Hematopoietic multipotent progenitor cell treated with erythropoietin and hydrocortisone succinate and interleukin-3 and kit ligand, for 17 days (in vitro differentiated cells): ENCODE measurements around the gene ATP9A.

Experiments
- DNase-seq: peaks from one replicate; pipeline ENCODE4 v3.0.0-alpha.2; 2015; ENCODE audit warnings: low spot score

ATP9A gene

DNA sequence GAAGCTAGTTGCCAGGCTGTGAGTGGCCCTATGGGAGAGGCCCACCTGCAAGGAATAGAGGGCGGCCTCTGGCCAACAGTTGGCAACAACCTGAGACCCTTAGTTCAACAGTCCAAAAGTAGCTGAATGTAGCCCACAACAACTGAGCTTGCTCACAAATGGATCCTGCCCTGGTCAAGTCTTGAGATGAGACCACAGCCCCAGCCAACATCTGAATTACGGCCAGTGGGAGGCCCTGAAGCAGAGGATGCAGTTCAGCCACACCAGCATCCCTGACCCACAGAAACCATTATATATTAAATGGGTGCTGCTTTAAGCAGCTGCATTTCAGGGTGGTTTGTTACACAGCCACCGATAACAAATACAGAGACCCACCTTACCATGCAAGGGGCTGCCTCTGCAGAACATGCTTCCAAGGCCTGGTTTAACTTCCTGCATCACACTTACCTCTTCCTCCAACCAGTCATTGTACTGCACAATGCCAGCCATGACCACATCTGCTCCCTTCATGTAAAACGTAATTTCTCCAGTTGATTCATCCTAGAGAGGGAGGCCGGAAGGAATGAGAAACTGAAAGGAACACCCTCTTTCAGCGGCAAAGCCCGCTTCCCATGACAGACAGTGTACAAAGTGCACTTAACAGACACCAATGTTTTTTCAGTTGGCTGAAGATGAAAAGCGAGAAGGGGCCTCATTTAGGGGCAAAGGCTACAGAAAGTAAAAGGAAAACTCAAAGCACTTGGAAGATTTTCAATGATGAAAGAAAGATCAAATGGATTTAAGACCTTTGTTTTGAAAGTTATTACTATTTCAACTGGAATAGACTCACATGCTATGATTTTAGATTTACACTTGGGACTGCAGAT, 139.4 kb downstream of the ATP9A start:
- no peak for DNase-seq

DNA sequence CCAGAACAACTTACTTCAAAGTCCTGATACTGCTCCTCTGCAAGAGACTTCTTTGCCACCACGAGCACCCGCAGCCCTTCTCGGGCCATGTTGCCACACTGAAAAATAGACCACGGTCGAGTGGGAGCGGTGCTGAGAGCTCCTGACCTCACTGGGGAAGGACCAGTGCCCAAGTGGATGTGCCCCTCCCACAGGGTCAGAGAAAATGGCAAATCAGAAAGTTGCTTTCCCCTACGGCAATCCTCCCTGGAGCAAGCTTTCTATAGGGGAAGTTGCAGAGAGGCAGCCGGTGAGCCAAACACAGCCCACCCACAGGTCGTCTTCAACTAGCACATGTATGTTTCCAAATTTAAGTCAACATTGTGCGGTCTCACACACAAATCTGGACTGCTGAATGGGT, 140.6 kb downstream of the ATP9A start:
- no peak for DNase-seq

DNA sequence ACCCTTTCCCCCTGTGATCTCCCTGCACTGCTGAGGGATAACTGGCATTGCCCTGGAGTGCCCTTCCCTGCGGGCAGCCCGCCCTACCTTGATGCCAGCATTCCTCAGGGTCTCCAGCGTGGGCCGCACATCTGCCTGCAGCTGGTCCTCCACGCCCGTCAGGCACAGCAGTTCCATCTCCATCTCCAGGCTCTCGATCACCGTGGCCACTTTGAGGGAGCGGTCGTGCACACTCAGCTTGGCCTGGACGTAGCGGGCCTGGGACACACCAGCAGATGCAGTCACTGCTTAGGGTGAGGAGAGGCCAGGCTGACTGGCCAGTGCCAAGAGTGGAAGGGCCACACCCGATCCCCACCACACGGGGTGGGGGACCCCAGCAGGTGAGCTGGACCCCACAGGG, 143.1 kb downstream of the ATP9A start:
- no peak for DNase-seq

DNA sequence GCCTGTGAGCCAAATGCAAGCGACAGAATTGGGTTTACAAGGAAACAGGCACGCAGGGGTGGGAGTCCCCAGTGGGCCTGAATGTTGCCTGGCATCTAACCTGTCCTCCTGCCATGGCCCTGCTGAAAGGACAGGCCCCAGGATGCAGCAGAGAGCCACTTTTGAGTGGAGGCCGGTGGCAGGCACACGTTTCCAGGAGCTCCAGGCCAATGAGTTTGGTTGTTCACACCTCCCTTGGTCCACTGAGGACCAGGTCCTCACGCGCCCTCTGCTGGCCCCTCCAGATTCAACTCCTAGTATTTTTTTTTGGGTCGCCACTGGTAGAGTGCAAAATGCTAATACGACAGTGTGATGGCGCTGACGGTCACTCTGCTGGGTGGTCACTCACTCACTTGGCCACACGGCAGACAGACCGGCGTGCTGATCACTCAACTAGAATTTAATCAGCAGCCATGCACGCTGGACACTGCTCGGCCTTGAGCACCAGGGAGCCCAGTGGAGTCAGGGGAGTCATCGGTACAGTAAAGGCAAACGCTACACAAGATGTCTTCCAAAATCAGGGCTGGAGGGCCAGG, 143.9 kb downstream of the ATP9A start:
- peak; percentile 47 for DNase-seq

DNA sequence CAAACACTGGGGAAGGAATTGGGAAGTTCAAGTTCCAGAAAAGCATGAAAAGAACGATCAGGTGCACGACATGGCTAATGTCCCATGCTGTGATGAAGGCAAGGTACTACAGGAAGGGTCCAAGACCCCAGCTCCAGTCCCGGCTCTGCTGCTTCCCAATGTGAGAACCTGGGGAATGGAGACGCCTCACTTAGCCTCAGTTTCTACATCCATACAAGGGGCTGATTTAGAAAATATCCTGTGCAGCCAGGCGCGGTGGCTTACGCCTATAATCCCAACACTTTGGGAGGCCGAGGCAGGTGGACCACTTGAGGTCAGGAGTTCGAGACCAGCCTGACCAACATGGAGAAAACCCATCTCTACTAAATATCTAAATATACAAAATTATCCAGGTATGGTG, 144.9 kb downstream of the ATP9A start:
- no peak for DNase-seq

DNA sequence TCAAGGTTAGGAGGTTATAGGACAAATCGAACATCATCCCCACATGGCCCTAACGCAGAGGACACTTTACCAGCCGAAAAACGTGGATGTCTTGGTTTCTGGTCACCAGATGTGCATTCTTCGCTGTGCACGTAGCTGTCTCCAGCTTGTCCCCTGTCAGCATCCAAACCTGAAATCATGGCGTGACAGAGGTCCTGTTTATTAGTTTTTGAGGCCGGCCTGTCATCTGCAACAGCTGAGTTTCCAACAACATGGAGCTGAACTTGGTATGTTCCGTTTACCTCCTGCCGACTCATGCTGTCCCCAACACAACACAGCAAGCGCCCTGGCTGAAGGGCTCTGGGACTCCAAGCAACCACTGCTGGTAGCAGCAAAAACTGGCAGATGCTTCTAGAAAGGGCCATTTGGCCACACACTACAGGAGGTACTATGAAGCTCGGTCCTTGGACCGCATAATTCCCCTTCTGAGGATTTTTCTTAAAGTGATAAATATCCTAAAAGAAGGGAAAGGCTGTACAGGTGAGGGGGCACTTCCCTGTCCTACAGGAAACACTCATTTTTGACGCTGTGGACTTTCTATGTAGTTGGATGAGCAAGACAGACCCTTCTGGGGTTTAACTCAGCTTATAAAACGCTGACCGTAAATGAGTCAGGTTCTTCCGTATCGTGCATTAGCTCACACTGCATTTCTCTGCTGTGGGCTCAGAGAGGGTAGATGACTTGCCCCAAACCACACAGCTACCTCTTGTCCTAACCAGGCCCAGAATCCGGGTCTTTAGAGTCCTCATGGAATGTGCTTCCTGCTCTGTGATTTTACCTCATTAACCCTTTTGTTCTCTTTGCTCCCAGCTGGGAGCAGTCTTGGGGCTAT, 146.0 kb downstream of the ATP9A start:
- DNase-seq: no peak

DNA sequence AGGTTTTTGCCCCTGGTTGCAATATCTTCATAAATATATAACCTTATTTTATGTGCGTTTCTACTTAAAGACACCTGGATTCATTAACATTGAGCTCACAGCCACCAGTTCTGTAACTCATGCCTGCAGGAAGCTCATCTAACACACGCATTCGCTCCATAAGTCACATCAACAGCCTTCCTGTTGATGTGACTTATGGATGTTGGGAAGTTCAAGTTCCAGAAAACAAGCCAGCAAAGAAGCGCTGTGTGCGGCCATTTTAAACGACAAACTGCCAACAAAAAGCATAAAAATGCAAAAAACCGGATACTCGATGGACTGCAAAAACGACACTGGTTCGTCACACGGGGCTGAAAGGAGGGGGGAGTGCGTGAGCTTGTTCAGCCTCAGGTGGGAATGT, 147.8 kb downstream of the ATP9A start:
- no peak for DNase-seq

DNA sequence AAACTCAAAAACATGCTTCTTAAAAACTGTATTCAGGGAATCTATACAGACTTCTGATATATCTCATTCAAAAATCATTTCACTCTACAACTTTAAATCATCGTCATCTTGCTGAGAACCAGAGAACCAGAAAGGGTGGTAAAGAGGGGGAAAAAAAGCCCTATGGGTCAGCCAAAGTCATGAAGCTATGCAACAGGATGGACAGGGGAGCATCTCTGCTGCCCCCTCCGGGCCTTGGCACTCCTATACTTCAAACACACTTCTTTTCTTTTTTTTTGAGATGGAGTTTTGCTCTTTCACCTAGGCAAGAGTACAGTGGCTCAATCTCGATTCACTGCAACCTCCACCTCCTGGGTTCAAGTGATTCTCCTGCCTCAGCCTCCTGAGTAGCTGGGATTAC, 152.1 kb downstream of the ATP9A start:
- no peak for DNase-seq

DNA sequence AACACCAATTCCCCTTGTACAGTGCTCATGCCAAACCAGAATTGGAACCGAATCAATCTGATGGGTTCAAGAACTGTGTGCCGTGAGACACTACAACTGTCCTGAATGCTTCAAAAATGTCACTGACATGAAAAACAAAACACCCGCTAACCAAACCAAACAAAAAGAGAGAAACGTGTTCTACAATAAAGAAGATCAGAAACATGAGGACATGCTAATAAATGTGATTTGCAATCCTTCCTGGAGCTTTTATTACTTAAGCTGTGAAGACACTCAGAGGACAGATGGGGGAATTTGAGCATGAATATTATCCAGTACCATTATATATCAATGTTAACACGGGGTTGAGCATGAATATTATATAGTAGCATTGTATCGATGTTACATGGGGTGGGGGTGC, 153.5 kb downstream of the ATP9A start:
- DNase-seq: no peak

DNA sequence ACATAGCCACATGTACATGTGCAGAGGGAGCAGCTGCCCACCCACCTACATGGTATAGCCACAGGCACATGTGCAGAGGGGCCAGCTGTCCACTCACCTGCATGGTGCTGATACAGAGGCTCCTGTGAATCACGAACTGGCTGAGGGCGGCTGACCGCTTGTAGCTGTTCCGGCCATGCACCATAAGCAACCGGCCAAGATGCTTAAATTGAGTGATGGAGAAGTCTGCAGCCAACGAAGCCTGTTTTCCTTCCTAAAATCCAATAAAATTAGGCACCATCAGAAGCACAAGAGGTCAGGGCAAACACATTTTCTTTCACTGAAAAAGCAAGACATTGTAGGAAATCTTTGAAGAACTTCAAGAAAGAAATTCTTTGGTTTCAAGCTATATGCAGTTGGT, 154.6 kb downstream of the ATP9A start:
- DNase-seq: no peak

DNA sequence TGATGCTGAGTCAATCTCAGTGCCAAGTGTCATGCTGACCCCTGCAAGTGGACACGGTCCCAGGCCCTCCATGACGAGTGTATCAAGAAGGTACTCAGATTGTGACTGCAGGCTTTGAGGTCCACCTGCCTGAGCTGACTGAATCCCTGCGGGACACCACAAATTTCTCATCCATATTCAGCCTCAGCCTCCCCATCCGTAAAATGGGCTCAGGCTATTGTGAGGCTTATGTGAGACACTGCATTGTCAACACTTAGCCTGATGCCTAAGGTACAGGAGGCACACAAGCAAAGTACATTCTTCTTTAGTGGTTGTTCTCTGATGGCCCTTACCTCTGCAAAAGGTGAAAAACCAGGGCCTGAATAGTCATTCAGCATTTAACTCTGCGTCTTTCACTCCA, 155.3 kb downstream of the ATP9A start:
- DNase-seq: no peak

DNA sequence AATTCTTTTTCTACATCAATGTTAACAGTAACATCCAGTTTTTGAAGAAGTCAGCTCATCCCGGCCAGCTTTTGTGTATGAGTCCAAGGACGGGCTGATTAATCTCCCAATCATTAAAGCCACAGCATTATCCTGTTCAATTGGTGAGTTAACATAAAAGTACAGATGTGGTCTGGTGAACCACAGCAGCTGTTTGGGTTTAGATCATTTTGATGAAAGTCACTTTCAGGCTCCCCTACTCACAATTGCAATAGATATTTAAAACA, 156.6 kb downstream of the ATP9A start:
- no peak for DNase-seq

DNA sequence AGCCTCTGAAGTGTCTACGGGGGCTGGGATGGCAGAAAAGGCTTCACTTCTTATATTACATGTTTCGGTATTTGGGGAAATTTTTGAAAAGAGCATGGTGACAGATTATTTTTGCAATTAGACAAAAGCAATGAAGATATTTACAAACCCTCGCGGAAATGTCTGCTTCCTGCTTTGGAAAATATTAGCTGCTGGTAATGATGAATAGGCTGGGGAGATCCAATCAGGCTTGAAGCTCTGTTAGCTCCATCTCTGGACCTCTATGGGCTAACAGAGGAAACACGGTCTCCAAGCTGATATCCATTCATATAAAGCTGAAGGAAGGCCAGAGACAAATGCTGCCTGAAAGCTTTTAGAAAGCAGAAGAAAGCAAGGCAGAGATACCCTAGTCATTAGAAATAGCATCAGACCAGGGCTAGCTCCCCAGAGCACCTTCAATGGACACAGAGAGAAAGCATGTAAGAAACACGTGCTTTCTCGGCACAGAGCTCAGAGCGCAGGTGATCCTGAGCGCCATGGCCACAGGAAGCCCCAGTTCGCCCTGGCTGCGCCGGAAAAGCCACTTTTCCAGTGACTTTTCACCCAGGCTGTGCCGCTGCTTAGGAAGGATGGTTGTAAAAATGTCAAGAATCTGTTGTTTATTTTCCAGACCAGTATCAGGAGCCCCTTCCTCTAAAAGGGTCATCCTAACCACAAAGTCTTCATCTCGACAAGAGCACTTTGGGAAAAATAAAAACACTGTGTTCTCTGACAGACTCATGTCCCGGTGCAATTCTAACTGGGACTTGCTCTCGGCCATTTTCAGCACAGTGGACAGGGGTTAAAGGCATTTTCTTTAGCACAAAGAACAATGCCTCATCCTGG, 157.2 kb downstream of the ATP9A start:
- no peak for DNase-seq

DNA sequence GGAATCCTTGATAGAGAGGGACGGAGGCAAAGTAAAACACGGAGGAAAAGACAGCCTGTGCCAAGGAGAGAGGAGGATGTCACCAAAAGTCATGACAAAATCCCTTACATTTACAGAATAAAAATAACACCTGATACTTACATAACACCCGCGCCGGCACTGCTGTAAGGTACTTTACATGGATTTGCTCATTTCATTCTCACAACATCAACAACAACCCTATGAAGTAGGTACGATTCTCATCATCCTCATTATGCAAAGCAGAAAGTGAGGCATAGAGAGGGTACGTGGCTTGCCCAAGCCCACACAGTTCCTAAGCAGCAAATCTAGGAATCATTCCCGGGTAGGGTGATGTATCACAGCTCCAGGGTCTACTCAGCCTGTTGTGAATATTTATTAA, 158.1 kb downstream of the ATP9A start:
- no peak for DNase-seq

DNA sequence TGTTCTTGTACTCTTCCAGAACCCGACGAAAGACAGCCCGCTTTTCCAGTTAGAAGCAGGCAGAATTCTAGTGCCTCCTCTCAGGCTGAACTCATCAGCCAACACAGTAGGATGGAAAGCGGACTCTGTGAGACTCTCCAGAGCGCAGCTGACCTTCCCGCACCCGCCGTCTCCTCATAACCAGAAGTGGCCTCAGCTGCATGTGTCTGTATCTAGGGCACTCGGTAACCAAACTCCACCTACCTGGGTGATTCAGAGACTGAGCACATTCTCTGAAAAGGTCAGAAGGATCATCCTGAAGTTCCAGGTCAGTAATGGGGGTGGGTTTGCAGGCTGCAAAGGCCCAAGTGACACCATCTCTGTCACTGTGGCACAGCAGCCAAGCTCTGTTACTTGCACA, 158.9 kb downstream of the ATP9A start:
- no peak for DNase-seq

DNA sequence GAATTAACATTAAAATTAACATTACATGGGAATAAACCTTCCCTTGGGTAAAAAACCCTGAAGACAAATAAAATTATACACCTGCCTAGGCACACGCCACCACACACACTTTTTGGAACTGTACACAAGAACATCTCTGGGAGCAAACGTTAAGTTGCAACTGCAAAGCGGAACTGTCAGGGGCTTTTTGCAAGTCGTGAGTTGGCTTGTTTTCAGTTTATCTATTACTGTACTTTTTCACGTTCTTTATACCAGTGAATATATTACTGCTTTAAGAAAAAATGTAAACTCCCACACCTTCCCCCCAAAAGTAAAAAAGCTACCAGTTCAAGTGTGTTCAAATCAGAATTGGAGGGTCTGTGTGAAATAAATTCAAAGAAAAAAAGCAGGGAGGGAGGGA, 160.1 kb downstream of the ATP9A start:
- no peak for DNase-seq

DNA sequence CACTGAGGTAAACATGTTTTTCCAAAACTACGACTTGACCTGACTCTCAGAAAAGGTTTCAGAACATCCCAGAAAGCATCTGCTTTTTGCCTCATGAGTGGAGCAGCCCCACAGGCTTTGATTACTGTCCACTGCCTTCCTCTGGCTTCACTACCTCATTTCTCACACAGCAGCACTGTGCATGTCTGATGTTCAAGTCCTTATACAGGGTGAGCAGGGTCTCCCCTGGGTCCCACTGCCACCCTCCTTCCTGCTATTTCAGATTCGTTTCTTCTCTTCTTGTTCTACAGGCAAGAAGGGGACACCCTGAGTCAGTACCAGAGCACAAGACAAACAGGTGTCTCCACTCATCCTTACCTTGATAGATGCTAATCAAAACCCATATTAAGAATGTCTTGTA, 161.0 kb downstream of the ATP9A start:
- DNase-seq: no peak

DNA sequence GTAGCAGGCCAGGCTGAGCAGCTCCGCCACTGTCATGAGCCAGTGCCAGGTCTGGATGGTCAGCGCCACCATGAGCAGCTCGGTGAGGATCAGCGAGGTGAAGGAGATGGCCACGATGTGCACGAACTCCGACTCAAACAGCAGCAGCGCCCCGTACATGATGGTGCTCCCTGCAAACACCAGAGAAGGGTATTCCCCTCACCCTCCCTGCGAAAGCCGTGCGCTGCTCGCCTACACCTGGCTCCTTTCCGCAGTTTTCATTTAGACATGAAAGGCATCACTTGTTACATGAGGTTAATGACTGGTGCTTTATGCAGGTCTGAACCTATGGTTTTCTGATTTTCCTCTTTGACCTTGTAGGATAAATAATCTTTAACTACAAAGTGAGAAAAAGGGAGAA, 163.3 kb downstream of the ATP9A start:
- no peak for DNase-seq

DNA sequence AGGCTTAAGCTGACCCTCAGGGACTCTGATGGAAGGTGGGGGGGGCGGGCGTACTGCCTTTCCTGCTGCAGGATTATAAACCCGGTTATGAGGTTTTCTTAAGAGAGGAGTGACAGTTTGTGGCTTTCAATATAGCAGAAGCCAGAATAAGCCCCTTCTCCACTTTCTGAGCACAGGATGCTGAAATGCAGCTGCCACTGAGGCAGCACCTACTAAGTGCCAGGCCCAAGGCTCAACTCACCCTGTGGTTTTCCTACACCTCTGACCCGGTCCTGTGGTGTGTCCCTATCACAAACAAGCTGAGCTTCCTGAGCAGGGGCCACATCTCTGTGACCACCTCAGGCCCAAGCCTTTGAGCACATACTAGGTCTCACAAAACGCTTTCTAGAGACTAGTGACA, 166.1 kb downstream of the ATP9A start:
- DNase-seq: no peak

DNA sequence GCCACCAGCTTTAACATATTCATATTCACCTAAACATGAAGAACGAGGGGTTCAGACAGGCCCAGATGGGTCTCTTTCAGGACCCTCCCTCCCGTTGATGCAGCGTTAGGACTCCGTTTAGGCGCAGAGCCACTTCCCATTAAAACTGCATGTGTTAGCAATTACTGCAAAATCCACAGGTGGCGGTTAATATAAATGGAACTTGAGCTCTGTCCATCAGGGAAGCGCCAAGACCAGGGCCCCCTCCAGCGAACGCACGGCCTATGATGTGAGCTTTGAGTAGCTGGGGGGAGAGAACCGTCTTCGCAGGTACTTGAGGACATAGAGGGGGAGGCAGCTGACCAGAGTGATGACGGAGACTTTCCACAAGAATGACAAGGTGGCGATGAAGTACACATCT, 167.2 kb downstream of the ATP9A start:
- DNase-seq: no peak

DNA sequence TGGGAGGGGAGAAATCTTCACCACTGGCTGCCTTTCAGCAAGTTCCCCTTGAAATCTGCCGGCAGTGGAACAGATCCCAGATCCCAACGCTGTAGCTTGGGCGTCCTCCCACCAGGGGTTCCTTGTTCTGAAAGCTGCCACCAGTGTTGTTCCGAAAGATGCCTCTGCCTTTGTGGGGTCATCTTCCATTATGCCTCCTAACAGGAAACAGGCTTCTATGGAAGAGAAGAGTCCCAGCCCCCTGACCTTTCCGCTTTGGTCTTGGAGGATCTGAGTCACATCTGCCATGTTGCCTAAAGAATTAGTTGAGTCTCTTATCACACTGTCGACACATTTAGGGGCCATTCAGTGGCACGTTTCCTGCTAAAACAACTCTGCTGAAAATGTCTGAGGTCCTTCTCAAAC, 168.2 kb downstream of the ATP9A start:
- DNase-seq: no peak

DNA sequence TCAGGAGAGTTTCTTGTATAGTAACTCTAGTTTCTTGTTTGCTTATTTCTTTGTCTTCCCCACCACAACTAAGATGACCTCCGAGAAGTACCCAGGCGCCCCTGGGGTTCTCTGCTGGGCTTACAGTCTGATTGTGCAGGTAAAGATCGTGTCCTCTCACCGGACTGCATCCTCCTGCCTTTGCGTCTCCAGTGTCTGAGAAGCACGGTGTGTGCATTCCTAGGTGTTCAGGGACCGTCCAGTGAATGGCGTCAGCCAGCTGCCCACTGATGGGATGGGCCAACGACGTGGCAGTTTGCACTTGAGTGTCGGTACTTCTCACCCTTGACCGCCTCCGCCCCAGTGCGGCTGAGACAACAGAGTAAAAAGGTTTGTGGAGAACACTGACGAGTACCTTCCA, 169.6 kb downstream of the ATP9A start:
- no peak for DNase-seq
